ENCODE results near the gene SLC44A2. TPM values are rescaled to one million over a fixed set of nuclear protein-coding genes. Genes with fewer than 3 reads are reported as not detected.

SLC44A2 gene
- total RNA-seq, 3 donors from 2014 or later: 41.5 to 45.8 (median 44.3) TPM

GRCh38 chr19:10690341-10690781 is 65.0 kb downstream of the SLC44A2 start:
- H3K4me3 Mint-ChIP-seq: no peak overlapping the region
- H3K36me3 Mint-ChIP-seq (ENCODE audit: insufficient read depth): peaks cover 33% of the 10 kb centered on the region
- no peaks in the 10 kb centered on the region for H3K9me3 Mint-ChIP-seq
- H3K4me1 Mint-ChIP-seq (ENCODE audit: low read depth): peaks cover 10% of the 10 kb centered on the region
- ATAC-seq: no peak
- H3K27me3 Mint-ChIP-seq (ENCODE audit: low read depth): no peaks in the 10 kb centered on the region
- DNase-seq: no peak

GRCh38 chr19:10691178-10691881 is 66.0 kb downstream of the SLC44A2 start:
- ATAC-seq: no peak
- H3K9me3 Mint-ChIP-seq: no peaks in the 10 kb centered on the region
- no peak overlapping the region for H3K4me3 Mint-ChIP-seq
- peaks cover 33% of the 10 kb centered on the region for H3K36me3 Mint-ChIP-seq (ENCODE audit: insufficient read depth)
- peaks cover 19% of the 10 kb centered on the region for H3K4me1 Mint-ChIP-seq (ENCODE audit: low read depth)
- peaks cover 3% of the 10 kb centered on the region for H3K27me3 Mint-ChIP-seq (ENCODE audit: low read depth)
- DNase-seq: no peak

GRCh38 chr19:10691883-10692282 is 66.5 kb downstream of the SLC44A2 start:
- Mint-ChIP-seq H3K4me1 (ENCODE audit: low read depth) (peaks cover 19% of the 10 kb centered on the region), H3K36me3 (ENCODE audit: insufficient read depth) (peaks cover 33% of the 10 kb centered on the region), H3K9me3 (no peaks in the 10 kb centered on the region), H3K4me3 (no peak overlapping the region), H3K27me3 (ENCODE audit: low read depth) (peaks cover 5% of the 10 kb centered on the region)
- ATAC-seq: no peak
- DNase-seq: no peak

- peaks cover 19% of the 10 kb centered on the region for H3K4me1 Mint-ChIP-seq (ENCODE audit: low read depth)
- peaks cover 6% of the 10 kb centered on the region for H3K27me3 Mint-ChIP-seq (ENCODE audit: low read depth)
- H3K4me3 Mint-ChIP-seq: no peak overlapping the region
- no peaks in the 10 kb centered on the region for H3K9me3 Mint-ChIP-seq
- DNase-seq (no peak), ATAC-seq (no peak)
- peaks cover 29% of the 10 kb centered on the region for H3K36me3 Mint-ChIP-seq (ENCODE audit: insufficient read depth)
These were observed 67.4 kb downstream of the SLC44A2 start for GRCh38 chr19:10692673-10693264.

Other genes starting within 250 kb of the SLC44A2 start
- gene TYK2, start 245.0 kb upstream of the SLC44A2 start, total RNA-seq: 100 to 1,000 TPM; 196 to 226 (median 206) TPM
- gene CDC37, start 222.0 kb upstream of the SLC44A2 start, total RNA-seq: 100 to 1,000 TPM; 298 to 311 (median 303) TPM
- gene PDE4A, start 205.0 kb upstream of the SLC44A2 start, total RNA-seq: 1 to 10 TPM; 4.0 to 4.8 (median 4.2) TPM
- gene KEAP1, start 122.2 kb upstream of the SLC44A2 start, total RNA-seq: 10 to 100 TPM; 89.9 to 98.7 (median 92.9) TPM
- under 1 TPM; 0.15 to 0.27 (median 0.24) TPM for gene S1PR5, start 108.1 kb upstream of the SLC44A2 start, total RNA-seq
- gene ATG4D, start 81.6 kb upstream of the SLC44A2 start, total RNA-seq: 10 to 100 TPM; 36.3 to 47.1 (median 39.9) TPM
- 10 to 100 TPM; 74.2 to 95.4 (median 87.4) TPM for gene KRI1, start 59.5 kb upstream of the SLC44A2 start, total RNA-seq
- 10 to 100 TPM; 15.3 to 19.8 (median 19.7) TPM for gene CDKN2D, start 56.6 kb upstream of the SLC44A2 start, total RNA-seq
- gene AP1M2, start 38.2 kb upstream of the SLC44A2 start, total RNA-seq: under 1 TPM in 2 of 3 donors, not detected in 1; 0.43 to 0.95 TPM
- 100 to 1,000 TPM; 651 to 686 (median 684) TPM for gene ILF3, start 28.8 kb downstream of the SLC44A2 start, total RNA-seq
- gene QTRT1, start 75.9 kb downstream of the SLC44A2 start, total RNA-seq: 100 to 1,000 TPM; 117 to 122 (median 120) TPM
- gene DNM2, start 92.5 kb downstream of the SLC44A2 start, total RNA-seq: 100 to 1,000 TPM; 152 to 161 (median 158) TPM
- 10 to 100 TPM; 16.8 to 19.1 (median 17.6) TPM for gene TMED1, start 210.7 kb downstream of the SLC44A2 start, total RNA-seq
- under 1 TPM in 2 of 3 donors, not detected in 1; 0.55 to 0.99 TPM for gene C19orf38, start 222.9 kb downstream of the SLC44A2 start, total RNA-seq
- 10 to 100 TPM; 74.2 to 86.7 (median 75.5) TPM for gene CARM1, start 246.0 kb downstream of the SLC44A2 start, total RNA-seq

Data from activated T-cell treated with anti-CD3 and anti-CD28 coated beads, Interleukin-2, amount 50 U/mL, for 4 hours (primary cell).